Measurements from ENCODE around the gene DDX60. TPM values are rescaled to one million over a fixed set of nuclear protein-coding genes. Genes with fewer than 3 reads are reported as not detected.

Gene DDX60
- total RNA-seq, 2 donors from 2014 or later: 4.0 to 4.7 TPM

GRCh38 chr4:168265327-168265726, 53.2 kb downstream of the DDX60 start:
- Histone ChIP-seq H3K4me1 (peaks cover 23% of the 10 kb centered on the region), H3K36me3 (replicated peaks in 1 of 2; ENCODE audit: insufficient read depth in 1 of 2, low read depth in 2 of 2) (no peaks in the 10 kb centered on the region), H3K9me3 (no peaks in the 10 kb centered on the region), H3K4me3 (no peak overlapping the region), H3K27ac (no peak overlapping the region), H3K27me3 (no peaks in the 10 kb centered on the region)
- ATAC-seq (no peak), DNase-seq (no peak)
- 76 to 77% methylated on average over 1 of the region's 1 CpG for WGBS, 2 donors
- no peak for TF ChIP-seq CTCF (IDR thresholded peaks at IDR 0.05)
- TF ChIP-seq POLR2A (IDR thresholded peaks at IDR 0.05): no peak
- intact Hi-C loops (cut with DNase I): no loop called here

- H3K36me3 ChIP-seq (replicated peaks in 1 of 2; ENCODE audit: insufficient read depth in 1 of 2, low read depth in 2 of 2): no peaks in the 10 kb centered on the region
Measured at GRCh38 chr4:168264903-168265302, 53.6 kb downstream of the DDX60 start.

GRCh38 chr4:168263039-168263438, 55.5 kb downstream of the DDX60 start:
- H3K4me3 ChIP-seq: no peak overlapping the region
- 40 to 45% methylated on average over 1 of the region's 1 CpG for WGBS, 2 donors
- DNase-seq (no peak), ATAC-seq (no peak)
- peaks cover 17% of the 10 kb centered on the region for H3K4me1 ChIP-seq
- TF ChIP-seq POLR2A (IDR thresholded peaks at IDR 0.05) (no peak), CTCF (IDR thresholded peaks at IDR 0.05) (no peak)
- H3K36me3 ChIP-seq (replicated peaks in 1 of 2; ENCODE audit: insufficient read depth in 1 of 2, low read depth in 2 of 2): no peaks in the 10 kb centered on the region
- H3K9me3 ChIP-seq: no peaks in the 10 kb centered on the region
- H3K27ac ChIP-seq: no peak overlapping the region
- H3K27me3 ChIP-seq: no peaks in the 10 kb centered on the region
- intact Hi-C loops (cut with DNase I): no loop called here

More at GRCh38 chr4:168264903-168265302, 53.6 kb downstream of the DDX60 start:
- intact Hi-C loops (cut with DNase I): no loop called here
- Histone ChIP-seq H3K9me3 (no peaks in the 10 kb centered on the region), H3K4me1 (peaks cover 20% of the 10 kb centered on the region), H3K27me3 (no peaks in the 10 kb centered on the region), H3K4me3 (no peak overlapping the region), H3K27ac (no peak overlapping the region)
- DNase-seq: peak in 3 of 4 donors; percentile 14 to 23 (median 19)
- no peak for ATAC-seq
- WGBS, 2 donors: 56 to 57% methylated on average over 3 of the region's 3 CpGs
- no peak for TF ChIP-seq CTCF (IDR thresholded peaks at IDR 0.05)
- no peak for TF ChIP-seq POLR2A (IDR thresholded peaks at IDR 0.05)

GRCh38 chr4:168259096-168259495, 59.5 kb downstream of the DDX60 start:
- Histone ChIP-seq H3K27me3 (no peaks in the 10 kb centered on the region), H3K36me3 (replicated peaks in 1 of 2; ENCODE audit: insufficient read depth in 1 of 2, low read depth in 2 of 2) (no peaks in the 10 kb centered on the region), H3K9me3 (no peaks in the 10 kb centered on the region), H3K4me1 (peaks cover 17% of the 10 kb centered on the region), H3K27ac (no peak overlapping the region), H3K4me3 (no peak overlapping the region)
- WGBS, 2 donors: 89 to 97% methylated on average over 1 of the region's 1 CpG
- ATAC-seq: no peak
- TF ChIP-seq POLR2A (IDR thresholded peaks at IDR 0.05) (no peak), CTCF (IDR thresholded peaks at IDR 0.05) (no peak)
- intact Hi-C loops (cut with DNase I): no loop called here
- DNase-seq: no peak

GRCh38 chr4:168257768-168258167, 60.8 kb downstream of the DDX60 start:
- TF ChIP-seq POLR2A (IDR thresholded peaks at IDR 0.05) (no peak), CTCF (IDR thresholded peaks at IDR 0.05) (no peak)
- Histone ChIP-seq H3K36me3 (replicated peaks in 1 of 2; ENCODE audit: insufficient read depth in 1 of 2, low read depth in 2 of 2) (no peaks in the 10 kb centered on the region), H3K27ac (no peak overlapping the region), H3K4me3 (no peak overlapping the region), H3K27me3 (no peaks in the 10 kb centered on the region), H3K9me3 (no peaks in the 10 kb centered on the region), H3K4me1 (peaks cover 10% of the 10 kb centered on the region)
- 37 to 38% methylated on average over 4 of the region's 4 CpGs for WGBS, 2 donors
- DNase-seq (no peak), ATAC-seq (no peak)
- intact Hi-C loops (cut with DNase I): no loop called here
